Heart left ventricle (tissue), 13 donors: ENCODE results near the gene NEMP1.

Source experiments
- POLR2A ChIP-seq, 2 donors: fragments of 450-650 bp; IDR thresholded peaks; one replicate each; pipeline ENCODE4 v1.6.1; 2017; ENCODE audit warnings: antibody characterized with exemption in 2 of 2, mild to moderate bottlenecking in 2 of 2, moderate library complexity in 2 of 2
- TF ChIP-seq, protein P1 (sequence below), 12 donors: fragments of 200-600 bp; sonication (generic) in 4 of 12; IDR thresholded peaks; one replicate each; pipeline versions ENCODE4 v1.5.0 to v1.8.0; 2018 to 2022; ENCODE audit warnings: antibody characterized with exemption in 12 of 12, mild to moderate bottlenecking in 5 of 12
- donor health status: ischemic (EF 13 %, LVEDD 7.1; RV severe dilation, severe dysfunction).
- donor health status: DM: no; HTN: yes; CAD: no.
- donor health status: DM: no; HTN: no; CAD: no.
- donor health status: ischemic (EF 25% LVEDD 6.9; RV normal size, moderate dysfunction).
- donor health status: ischemic (EF 25% LVEDD 5.7; RV mildly dilated, moderate dysfunction).
- donor health status: ischemic (EF 35%, LVEDD 5.7; RV mildly dilated, moderate dysfunction).
- donor health status: nonischemic (EF 11% LVEDD 7.7; RV severe dilation, severe dysfunction).
- donor health status: DM: yes; HTN: yes; CAD: no.
- donor health status: PGD.
- donor health status: ischemic (EF 29% LVEDD 5.4; RV normal size, mild dysfunction).
- donor health status: nonischemic (EF 23%, LVEDD 6.1; RV moderate dilation, normal function).

DNA sequence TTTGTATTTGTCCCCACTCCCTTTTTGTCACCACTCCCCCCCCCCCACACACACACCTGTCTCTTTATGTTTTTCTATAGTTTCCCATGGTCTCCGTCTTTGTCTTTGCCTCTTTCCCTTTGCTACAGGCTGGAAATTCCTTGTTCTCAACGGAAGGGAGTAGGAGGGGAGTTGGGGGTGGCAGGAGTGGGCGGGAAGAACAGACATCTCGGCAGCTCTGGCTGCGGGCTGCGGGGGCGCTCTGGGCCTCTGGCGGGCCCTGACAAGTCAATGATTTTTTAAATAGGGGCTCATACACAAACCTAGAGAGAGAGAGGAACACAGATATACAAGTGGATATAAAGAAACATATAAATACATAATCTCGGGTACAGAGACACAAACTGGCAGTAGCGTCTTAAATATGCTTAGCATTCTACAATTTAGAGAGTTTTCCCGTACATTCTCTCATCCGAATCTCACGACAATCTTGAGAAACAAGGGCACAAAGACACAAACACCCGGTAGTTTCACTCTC lies 8.0 kb upstream of the NEMP1 start:
- TF ChIP-seq, protein P1, sequence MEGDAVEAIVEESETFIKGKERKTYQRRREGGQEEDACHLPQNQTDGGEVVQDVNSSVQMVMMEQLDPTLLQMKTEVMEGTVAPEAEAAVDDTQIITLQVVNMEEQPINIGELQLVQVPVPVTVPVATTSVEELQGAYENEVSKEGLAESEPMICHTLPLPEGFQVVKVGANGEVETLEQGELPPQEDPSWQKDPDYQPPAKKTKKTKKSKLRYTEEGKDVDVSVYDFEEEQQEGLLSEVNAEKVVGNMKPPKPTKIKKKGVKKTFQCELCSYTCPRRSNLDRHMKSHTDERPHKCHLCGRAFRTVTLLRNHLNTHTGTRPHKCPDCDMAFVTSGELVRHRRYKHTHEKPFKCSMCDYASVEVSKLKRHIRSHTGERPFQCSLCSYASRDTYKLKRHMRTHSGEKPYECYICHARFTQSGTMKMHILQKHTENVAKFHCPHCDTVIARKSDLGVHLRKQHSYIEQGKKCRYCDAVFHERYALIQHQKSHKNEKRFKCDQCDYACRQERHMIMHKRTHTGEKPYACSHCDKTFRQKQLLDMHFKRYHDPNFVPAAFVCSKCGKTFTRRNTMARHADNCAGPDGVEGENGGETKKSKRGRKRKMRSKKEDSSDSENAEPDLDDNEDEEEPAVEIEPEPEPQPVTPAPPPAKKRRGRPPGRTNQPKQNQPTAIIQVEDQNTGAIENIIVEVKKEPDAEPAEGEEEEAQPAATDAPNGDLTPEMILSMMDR (IDR thresholded peaks at IDR 0.05) = peak in 6 of 12 donors; percentile 22 to 57 (median 49)
- TF ChIP-seq POLR2A (IDR thresholded peaks at IDR 0.05) = no peak
